Thyroid gland (tissue), 4 donors: Measurements from ENCODE around the gene ABTB2. TPM values are rescaled to one million over a fixed set of nuclear protein-coding genes. Genes with fewer than 3 reads are reported as not detected.

Experiments
- DNase-seq, 2 donors: peaks; one replicate each; pipeline ENCODE4 v3.0.0-alpha.2; 2019
- H3K27ac ChIP-seq, 3 donors: fragments of 200-600 bp; sonication (generic); 1 replicate in 2 of 3; 2 replicates in 1 of 3; pipeline ENCODE4 v1.5.1; 2016 to 2019; ENCODE audit warnings: mild to moderate bottlenecking in 1 of 3, moderate library complexity in 1 of 3
- H3K27me3 ChIP-seq: fragments of 200-600 bp; sonication (generic); one replicate; pipeline ENCODE4 v1.5.1; 2019
- H3K36me3 ChIP-seq, 2 donors: fragments of 200-600 bp; sonication (generic); one replicate each; pipeline ENCODE4 v1.5.1; 2016 to 2019
- H3K4me1 ChIP-seq, 2 donors: fragments of 200-600 bp; sonication (generic); one replicate each; pipeline ENCODE4 v1.5.1; 2017 to 2019
- H3K4me3 ChIP-seq, 3 donors: fragments of 200-600 bp; sonication (generic); replicated peaks in 1 of 3; 1 replicate in 2 of 3; 2 replicates in 1 of 3; pipeline ENCODE4 v1.5.1; 2016; ENCODE audit warnings: mild to moderate bottlenecking in 1 of 3
- H3K9me3 ChIP-seq: fragments of 200-600 bp; sonication (generic); one replicate; pipeline ENCODE4 v1.5.1; 2017
- CTCF ChIP-seq, 6 experiments: fragments of 200-600 bp in 3 of 6; fragments of 450-650 bp in 3 of 6; sonication (generic) in 3 of 6; IDR thresholded peaks; one replicate each; pipeline ENCODE4 v1.5.1; 2016 to 2019; ENCODE audit warnings: antibody characterized with exemption in 6 of 6, mild to moderate bottlenecking in 2 of 6, inconsistent platforms in 1 of 6, moderate library complexity in 1 of 6
- POLR2A ChIP-seq, 2 donors: fragments of 450-650 bp; IDR thresholded peaks; one replicate each; pipeline ENCODE4 v1.6.1; 2017; ENCODE audit warnings: antibody characterized with exemption in 2 of 2, mild to moderate bottlenecking in 2 of 2, moderate library complexity in 1 of 2
- WGBS, 2 donors: methylation state at CpG; one replicate each; pipeline ENCODE4 v1.1.5; 2017; 5-methylcytosine and 5-hydroxymethylcytosine counted together
- intact Hi-C: fragments of 100-400 bp; cut with DNase I; formaldehyde crosslinking; loops from one replicate; pipeline ENCODE4 v1.15.1; 2023
- total RNA-seq, 4 donors: library from RNA; depleted of rRNA; stranded (reverse); fragments of >200 nt; gene quantifications; one replicate each; pipeline ENCODE4 v1.2.3, GENCODE V29; 2016

Gene ABTB2
- total RNA-seq, 4 donors from 2014 or later, result 1.2 to 5.0 (median 3.3) TPM

- 63 to 77% methylated on average over 6 of the region's 6 CpGs for WGBS, 2 donors
- Histone ChIP-seq H3K36me3 (no peaks in the 10 kb centered on the region), H3K27ac (no peak overlapping the region), H3K4me1 (peaks cover 23 to 29% of the 10 kb centered on the region in 2 donors), H3K9me3 (no peaks in the 10 kb centered on the region), H3K4me3 (no peak overlapping the region), H3K27me3 (no peaks in the 10 kb centered on the region)
- DNase-seq, result no peak
- intact Hi-C loops, result no loop called here
- TF ChIP-seq POLR2A (IDR thresholded peaks at IDR 0.05), result no peak
- no peak for TF ChIP-seq CTCF (IDR thresholded peaks at IDR 0.05)
These were observed 88.8 kb downstream of the ABTB2 start for GRCh38 chr11:34268906-34269430.

GRCh38 chr11:34267417-34267816 lies 90.4 kb downstream of the ABTB2 start:
- Histone ChIP-seq H3K27me3 (no peaks in the 10 kb centered on the region), H3K9me3 (no peaks in the 10 kb centered on the region), H3K27ac (peak overlapping the region; percentile 27 to 72 (median 70)), H3K36me3 (no peaks in the 10 kb centered on the region), H3K4me3 (no peak overlapping the region), H3K4me1 (peaks cover 31 to 42% of the 10 kb centered on the region in 2 donors)
- no peak for DNase-seq
- 64 to 77% methylated on average over 3 of the region's 3 CpGs for WGBS, 2 donors
- intact Hi-C loops, result no loop called here
- TF ChIP-seq POLR2A (IDR thresholded peaks at IDR 0.05), result no peak
- no peak for TF ChIP-seq CTCF (IDR thresholded peaks at IDR 0.05)

GRCh38 chr11:34267013-34267412 lies 90.8 kb downstream of the ABTB2 start:
- no peaks in the 10 kb centered on the region for H3K36me3 ChIP-seq
- peak overlapping the region; percentile 27 to 72 (median 70) for H3K27ac ChIP-seq
- 18 to 24% methylated on average over 11 of the region's 11 CpGs for WGBS, 2 donors
- intact Hi-C loops, result no loop called here
- peak; percentile 77 to 83 for DNase-seq
- TF ChIP-seq POLR2A (IDR thresholded peaks at IDR 0.05) (no peak), CTCF (IDR thresholded peaks at IDR 0.05) (no peak)
- no peaks in the 10 kb centered on the region for H3K27me3 ChIP-seq
- H3K4me3 ChIP-seq, result no peak overlapping the region
- no peaks in the 10 kb centered on the region for H3K9me3 ChIP-seq
- peaks cover 31 to 42% of the 10 kb centered on the region in 2 donors for H3K4me1 ChIP-seq

GRCh38 chr11:34266090-34266912 lies 91.5 kb downstream of the ABTB2 start:
- WGBS, 2 donors, result 44 to 45% methylated on average over 11 of the region's 11 CpGs
- H3K9me3 ChIP-seq, result no peaks in the 10 kb centered on the region
- peaks cover 31 to 42% of the 10 kb centered on the region in 2 donors for H3K4me1 ChIP-seq
- TF ChIP-seq CTCF (IDR thresholded peaks at IDR 0.05) (no peak), POLR2A (IDR thresholded peaks at IDR 0.05) (no peak)
- H3K4me3 ChIP-seq, result no peak overlapping the region
- H3K36me3 ChIP-seq, result no peaks in the 10 kb centered on the region
- peak overlapping the region; percentile 61 to 72 (median 70) for H3K27ac ChIP-seq
- intact Hi-C loops, result no loop called here
- no peaks in the 10 kb centered on the region for H3K27me3 ChIP-seq
- DNase-seq, result peak; percentile 86
